ENCODE measurements around the gene ZNF236. TPM values are rescaled to one million over a fixed set of nuclear protein-coding genes. Genes with fewer than 3 reads are reported as not detected.
A peak's percentile ranks its signal among the peaks of the same experiment; 100 is the strongest.

The ZNF236 gene
- total RNA-seq, 6 experiments from 2014 or later = 6.3 to 10.4 (median 8.1) TPM

DNA sequence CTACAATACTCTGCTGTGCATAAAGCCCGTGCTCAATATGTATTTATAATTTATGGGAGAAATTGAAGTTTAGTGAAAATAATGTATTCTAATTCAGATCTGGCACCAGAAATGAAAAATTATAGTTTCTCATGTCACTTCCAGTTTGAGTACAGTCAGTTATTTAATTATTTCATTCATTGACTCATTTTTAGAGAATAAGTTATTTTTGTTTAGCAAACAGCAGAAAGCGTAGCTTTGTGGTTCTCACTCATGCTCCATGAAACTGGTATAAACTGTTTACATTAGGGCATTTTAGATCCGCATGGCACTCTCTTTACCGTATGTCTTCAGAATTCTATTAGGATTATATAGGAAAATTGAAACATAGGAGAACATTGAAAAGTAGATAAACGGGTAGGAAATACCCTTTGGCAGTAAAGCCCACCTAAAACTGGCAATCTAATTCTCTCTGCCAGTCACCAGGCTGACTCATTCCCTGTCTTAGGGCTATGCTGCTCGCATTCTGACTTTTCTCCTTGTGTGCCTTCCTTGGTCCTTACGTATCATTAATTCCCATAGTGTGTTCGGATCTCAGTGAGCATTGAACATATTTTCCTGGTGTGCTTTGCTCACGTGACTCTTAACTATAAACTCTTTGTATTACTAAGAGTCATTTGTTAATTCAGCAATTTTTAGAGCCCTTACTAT, 106.0 kb downstream of the ZNF236 start:
- Mint-ChIP-seq H3K4me1 (ENCODE audit: low read depth) (peaks cover 10% of the 10 kb centered on the region; the same call in 1 of the 2 replicates), H3K27ac (no peak overlapping the region), H3K36me3 (ENCODE audit: low read depth) (peaks cover 14% of the 10 kb centered on the region; the same call in 1 of the 2 replicates), H3K9me3 (no peaks in the 10 kb centered on the region), H3K27me3 (ENCODE audit: insufficient read depth) (no peaks in the 10 kb centered on the region; the same call in none of the 2 replicates), H3K4me3 (no peak overlapping the region)
- DNase-seq = no peak
- TF ChIP-seq, protein P1, sequence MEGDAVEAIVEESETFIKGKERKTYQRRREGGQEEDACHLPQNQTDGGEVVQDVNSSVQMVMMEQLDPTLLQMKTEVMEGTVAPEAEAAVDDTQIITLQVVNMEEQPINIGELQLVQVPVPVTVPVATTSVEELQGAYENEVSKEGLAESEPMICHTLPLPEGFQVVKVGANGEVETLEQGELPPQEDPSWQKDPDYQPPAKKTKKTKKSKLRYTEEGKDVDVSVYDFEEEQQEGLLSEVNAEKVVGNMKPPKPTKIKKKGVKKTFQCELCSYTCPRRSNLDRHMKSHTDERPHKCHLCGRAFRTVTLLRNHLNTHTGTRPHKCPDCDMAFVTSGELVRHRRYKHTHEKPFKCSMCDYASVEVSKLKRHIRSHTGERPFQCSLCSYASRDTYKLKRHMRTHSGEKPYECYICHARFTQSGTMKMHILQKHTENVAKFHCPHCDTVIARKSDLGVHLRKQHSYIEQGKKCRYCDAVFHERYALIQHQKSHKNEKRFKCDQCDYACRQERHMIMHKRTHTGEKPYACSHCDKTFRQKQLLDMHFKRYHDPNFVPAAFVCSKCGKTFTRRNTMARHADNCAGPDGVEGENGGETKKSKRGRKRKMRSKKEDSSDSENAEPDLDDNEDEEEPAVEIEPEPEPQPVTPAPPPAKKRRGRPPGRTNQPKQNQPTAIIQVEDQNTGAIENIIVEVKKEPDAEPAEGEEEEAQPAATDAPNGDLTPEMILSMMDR (IDR thresholded peaks at IDR 0.05) = no peak

DNA sequence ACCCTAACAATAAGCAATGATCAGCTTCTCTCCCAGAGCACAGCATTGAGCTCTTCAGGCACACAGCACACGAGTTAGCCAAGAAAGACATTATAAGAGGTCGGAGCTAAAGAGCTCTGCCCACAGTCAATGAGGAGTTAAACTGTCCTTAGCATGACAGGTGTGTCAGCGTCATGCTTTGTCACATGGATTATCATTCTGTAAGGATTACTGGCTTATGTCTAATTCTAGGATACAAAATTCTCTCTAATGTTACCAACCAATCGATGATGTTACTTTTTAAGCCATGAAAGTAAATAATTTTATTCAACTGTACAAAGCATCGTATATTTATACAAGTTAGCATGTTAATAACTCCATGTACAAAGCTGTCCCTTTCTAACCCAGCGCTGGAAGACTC, 108.8 kb downstream of the ZNF236 start:
- TF ChIP-seq, protein P1 (IDR thresholded peaks at IDR 0.05) = no peak
- H3K36me3 Mint-ChIP-seq (ENCODE audit: low read depth) = peaks cover 7% of the 10 kb centered on the region; the same call in 1 of the 2 replicates
- DNase-seq = no peak
- H3K9me3 Mint-ChIP-seq = no peaks in the 10 kb centered on the region
- H3K4me1 Mint-ChIP-seq (ENCODE audit: low read depth) = peaks cover 10% of the 10 kb centered on the region; the same call in 1 of the 2 replicates
- H3K27ac Mint-ChIP-seq = no peak overlapping the region
- H3K27me3 Mint-ChIP-seq (ENCODE audit: insufficient read depth) = no peaks in the 10 kb centered on the region; the same call in 1 of the 2 replicates
- H3K4me3 Mint-ChIP-seq = no peak overlapping the region

DNA sequence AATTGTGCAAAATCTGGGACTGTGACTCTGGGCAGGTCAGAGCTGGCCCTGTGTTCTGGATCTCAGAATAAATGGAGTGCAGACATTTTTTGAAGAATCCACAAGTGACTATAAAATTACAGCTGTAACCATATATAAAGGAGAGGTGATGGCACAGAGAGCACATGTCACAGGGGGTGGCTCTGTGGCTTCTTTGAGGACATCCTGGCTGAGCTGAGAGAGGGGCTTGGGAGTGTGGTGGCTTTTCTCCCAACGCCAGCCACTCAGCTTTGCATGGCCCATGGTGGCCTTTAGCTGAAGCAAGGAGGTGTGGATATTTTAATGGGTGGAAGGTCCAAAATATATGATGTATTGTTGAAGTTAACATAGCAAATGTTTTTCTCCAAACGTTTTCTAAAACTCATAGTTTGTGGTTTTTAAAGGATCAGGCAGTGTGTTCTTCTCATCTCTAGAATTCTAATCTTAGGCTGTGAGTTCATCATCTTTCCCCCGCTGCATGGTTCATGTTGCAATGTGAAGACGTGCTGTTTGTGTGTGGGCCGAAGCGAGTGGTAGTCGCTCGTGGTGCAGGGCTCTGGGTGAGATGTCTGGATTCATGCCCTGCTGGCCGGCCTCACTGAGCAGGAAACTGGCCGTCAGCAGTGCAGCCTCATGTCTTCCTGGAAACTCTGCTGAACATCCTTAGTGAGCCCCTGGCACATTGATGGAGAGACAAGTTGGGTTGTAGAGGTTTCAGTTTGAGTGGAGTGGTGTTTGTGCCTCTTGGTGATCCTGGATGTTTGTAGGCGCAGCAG, 109.9 kb downstream of the ZNF236 start:
- peaks cover 10% of the 10 kb centered on the region; the same call in 1 of the 2 replicates for H3K4me1 Mint-ChIP-seq (ENCODE audit: low read depth)

DNA sequence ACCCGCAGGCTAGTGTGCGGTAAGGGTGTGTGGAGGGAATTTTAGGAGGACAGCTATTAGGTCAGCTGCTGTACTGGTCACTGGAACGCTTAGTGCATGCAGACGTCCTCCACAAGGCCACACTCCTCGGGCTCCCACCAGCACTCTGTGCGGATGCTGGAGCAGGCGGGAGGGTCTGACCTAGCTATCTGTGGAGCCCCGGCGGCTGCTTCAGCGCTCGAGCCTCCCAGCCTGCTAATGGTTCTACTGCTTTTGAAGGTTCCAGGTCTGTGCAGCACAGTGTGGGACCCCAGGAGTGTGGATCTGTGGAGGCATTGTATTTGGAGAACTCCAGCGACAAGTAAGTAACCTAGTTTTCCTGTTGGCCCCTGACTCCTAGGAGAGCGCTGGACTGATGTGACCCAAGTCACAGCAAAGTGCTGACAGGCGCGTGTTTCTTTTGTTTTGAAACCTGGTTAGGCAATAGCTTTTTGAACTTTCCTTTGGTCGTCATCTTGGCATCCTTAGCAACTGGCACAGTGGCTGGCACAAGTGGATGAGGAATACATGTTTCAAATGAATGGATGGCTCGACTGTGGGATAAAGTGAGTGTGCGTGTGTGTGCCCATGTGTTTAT, 113.5 kb downstream of the ZNF236 start:
- H3K36me3 Mint-ChIP-seq (ENCODE audit: low read depth) = peaks cover 13% of the 10 kb centered on the region; the same call in 1 of the 2 replicates
- H3K27me3 Mint-ChIP-seq (ENCODE audit: insufficient read depth) = no peaks in the 10 kb centered on the region; the same call in 1 of the 2 replicates
- TF ChIP-seq, protein P1 (IDR thresholded peaks at IDR 0.05) = no peak
- no peak for DNase-seq
- H3K27ac Mint-ChIP-seq = no peak overlapping the region
- no peak overlapping the region for H3K4me3 Mint-ChIP-seq
- peaks cover 10% of the 10 kb centered on the region; the same call in 1 of the 2 replicates for H3K4me1 Mint-ChIP-seq (ENCODE audit: low read depth)
- no peaks in the 10 kb centered on the region for H3K9me3 Mint-ChIP-seq

More for the DNA sequence above, 109.9 kb downstream of the ZNF236 start:
- no peak for DNase-seq
- Mint-ChIP-seq H3K36me3 (ENCODE audit: low read depth) (peaks cover 12% of the 10 kb centered on the region; the same call in 1 of the 2 replicates), H3K27me3 (ENCODE audit: insufficient read depth) (no peaks in the 10 kb centered on the region; the same call in 1 of the 2 replicates), H3K4me3 (no peak overlapping the region), H3K27ac (peak overlapping the region; percentile 41; the same call in 1 of the 2 replicates), H3K9me3 (no peaks in the 10 kb centered on the region)
- TF ChIP-seq, protein P1 (IDR thresholded peaks at IDR 0.05) = no peak

DNA sequence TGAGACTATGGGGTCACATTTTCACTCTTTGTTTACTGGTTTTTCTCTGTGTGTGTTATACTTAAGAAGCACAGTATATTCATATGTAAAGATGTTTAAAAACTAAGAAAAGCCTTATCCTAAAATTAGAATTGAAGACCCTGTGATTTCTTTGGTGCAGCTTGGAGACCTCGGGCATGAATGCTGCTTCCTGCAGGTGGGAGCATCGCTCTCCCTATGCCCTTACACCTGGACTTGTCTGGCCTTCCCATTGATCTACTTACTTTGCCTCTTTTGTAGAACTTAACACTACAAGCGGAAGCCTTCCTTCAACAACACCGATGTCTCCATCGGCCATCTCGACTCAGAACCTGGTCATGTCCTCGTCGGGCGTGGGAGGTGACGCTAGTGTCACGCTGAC, 114.5 kb downstream of the ZNF236 start:
- TF ChIP-seq, protein P1 (IDR thresholded peaks at IDR 0.05) = no peak
- Mint-ChIP-seq H3K27me3 (ENCODE audit: insufficient read depth) (no peaks in the 10 kb centered on the region; the same call in 1 of the 2 replicates), H3K4me1 (ENCODE audit: low read depth) (peaks cover 9% of the 10 kb centered on the region; the same call in 1 of the 2 replicates), H3K36me3 (ENCODE audit: low read depth) (peaks cover 13% of the 10 kb centered on the region; the same call in 1 of the 2 replicates), H3K4me3 (no peak overlapping the region), H3K9me3 (no peaks in the 10 kb centered on the region), H3K27ac (no peak overlapping the region)
- no peak for DNase-seq
